Thyroid gland (tissue), 4 donors: ENCODE measurements around the gene MYO18A. TPM values are rescaled to one million over a fixed set of nuclear protein-coding genes. Genes with fewer than 3 reads are reported as not detected.
A peak's percentile ranks its signal among the peaks of the same experiment; 100 is the strongest.

Experiments used
- DNase-seq, 2 donors: peaks; one replicate each; pipeline ENCODE4 v3.0.0-alpha.2; 2019
- H3K27ac ChIP-seq, 3 donors: fragments of 200-600 bp; sonication (generic); 1 replicate in 2 of 3; 2 replicates in 1 of 3; pipeline ENCODE4 v1.5.1; 2016 to 2019; ENCODE audit warnings: mild to moderate bottlenecking in 1 of 3, moderate library complexity in 1 of 3
- H3K27me3 ChIP-seq: fragments of 200-600 bp; sonication (generic); one replicate; pipeline ENCODE4 v1.5.1; 2019
- H3K36me3 ChIP-seq, 2 donors: fragments of 200-600 bp; sonication (generic); one replicate each; pipeline ENCODE4 v1.5.1; 2016 to 2019
- H3K4me1 ChIP-seq, 2 donors: fragments of 200-600 bp; sonication (generic); one replicate each; pipeline ENCODE4 v1.5.1; 2017 to 2019
- H3K4me3 ChIP-seq, 3 donors: fragments of 200-600 bp; sonication (generic); replicated peaks in 1 of 3; 1 replicate in 2 of 3; 2 replicates in 1 of 3; pipeline ENCODE4 v1.5.1; 2016; ENCODE audit warnings: mild to moderate bottlenecking in 1 of 3
- H3K9me3 ChIP-seq: fragments of 200-600 bp; sonication (generic); one replicate; pipeline ENCODE4 v1.5.1; 2017
- CTCF ChIP-seq, 6 experiments: fragments of 200-600 bp in 3 of 6; fragments of 450-650 bp in 3 of 6; sonication (generic) in 3 of 6; IDR thresholded peaks; one replicate each; pipeline ENCODE4 v1.5.1; 2016 to 2019; ENCODE audit warnings: antibody characterized with exemption in 6 of 6, mild to moderate bottlenecking in 2 of 6, inconsistent platforms in 1 of 6, moderate library complexity in 1 of 6
- POLR2A ChIP-seq, 2 donors: fragments of 450-650 bp; IDR thresholded peaks; one replicate each; pipeline ENCODE4 v1.6.1; 2017; ENCODE audit warnings: antibody characterized with exemption in 2 of 2, mild to moderate bottlenecking in 2 of 2, moderate library complexity in 1 of 2
- WGBS, 2 donors: methylation state at CpG; one replicate each; pipeline ENCODE4 v1.1.5; 2017; 5-methylcytosine and 5-hydroxymethylcytosine counted together
- intact Hi-C: fragments of 100-400 bp; cut with DNase I; formaldehyde crosslinking; loops from one replicate; pipeline ENCODE4 v1.15.1; 2023
- total RNA-seq, 4 donors: library from RNA; depleted of rRNA; stranded (reverse); fragments of >200 nt; gene quantifications; one replicate each; pipeline ENCODE4 v1.2.3, GENCODE V29; 2016

MYO18A gene
- total RNA-seq, 4 donors from 2014 or later, result 32.1 to 49.8 (median 40.6) TPM

- Histone ChIP-seq H3K27ac (peak overlapping the region; percentile 37 to 70 (median 67)), H3K27me3 (no peaks in the 10 kb centered on the region), H3K9me3 (no peaks in the 10 kb centered on the region), H3K4me1 (peaks cover 12 to 41% of the 10 kb centered on the region in 2 donors), H3K4me3 (peak overlapping the region in 1 of 3 donors; percentile 9), H3K36me3 (no peaks in the 10 kb centered on the region)
- 5 to 9% methylated on average over 12 to 14 of the region's 14 CpGs for WGBS, 2 donors
- intact Hi-C loops, result no loop called here
- DNase-seq, result peak; percentile 84
- TF ChIP-seq CTCF (IDR thresholded peaks at IDR 0.05) (no peak), POLR2A (IDR thresholded peaks at IDR 0.05) (peak in 1 of 2 donors; percentile 32)
These were observed 40.1 kb downstream of the MYO18A start for GRCh38 chr17:29140051-29140621.

GRCh38 chr17:29138971-29139691 lies 41.1 kb downstream of the MYO18A start:
- intact Hi-C loops, result no loop called here
- WGBS, 2 donors, result 58 to 76% methylated on average over 9 to 12 of the region's 13 CpGs
- H3K27me3 ChIP-seq, result no peaks in the 10 kb centered on the region
- peak overlapping the region in 1 of 3 donors; percentile 10 for H3K27ac ChIP-seq
- H3K4me1 ChIP-seq, result peaks cover 12 to 35% of the 10 kb centered on the region in 2 donors
- no peaks in the 10 kb centered on the region for H3K9me3 ChIP-seq
- TF ChIP-seq POLR2A (IDR thresholded peaks at IDR 0.05), result no peak
- no peak for TF ChIP-seq CTCF (IDR thresholded peaks at IDR 0.05)
- H3K36me3 ChIP-seq, result no peaks in the 10 kb centered on the region
- H3K4me3 ChIP-seq, result no peak overlapping the region
- peak in 1 of 2 donors; percentile 27 for DNase-seq

- DNase-seq, result no peak
- WGBS, 2 donors, result 68 to 83% methylated on average over 13 of the region's 13 CpGs
- H3K4me3 ChIP-seq, result no peak overlapping the region
- no peaks in the 10 kb centered on the region for H3K36me3 ChIP-seq
- intact Hi-C loops, result no loop called here
- no peaks in the 10 kb centered on the region for H3K27me3 ChIP-seq
- no peak for TF ChIP-seq CTCF (IDR thresholded peaks at IDR 0.05)
- no peak for TF ChIP-seq POLR2A (IDR thresholded peaks at IDR 0.05)
- H3K9me3 ChIP-seq, result no peaks in the 10 kb centered on the region
- H3K4me1 ChIP-seq, result peaks cover 12 to 35% of the 10 kb centered on the region in 2 donors
- H3K27ac ChIP-seq, result no peak overlapping the region
These were observed 41.8 kb downstream of the MYO18A start for GRCh38 chr17:29138184-29138955.

GRCh38 chr17:29136998-29137730 lies 43.0 kb downstream of the MYO18A start:
- no peak overlapping the region for H3K27ac ChIP-seq
- peaks cover 12 to 35% of the 10 kb centered on the region in 2 donors for H3K4me1 ChIP-seq
- no peak for TF ChIP-seq CTCF (IDR thresholded peaks at IDR 0.05)
- TF ChIP-seq POLR2A (IDR thresholded peaks at IDR 0.05), result no peak
- H3K36me3 ChIP-seq, result no peaks in the 10 kb centered on the region
- 87 to 94% methylated on average over 8 of the region's 8 CpGs for WGBS, 2 donors
- H3K9me3 ChIP-seq, result no peaks in the 10 kb centered on the region
- H3K4me3 ChIP-seq, result no peak overlapping the region
- intact Hi-C loops, result no loop called here
- no peaks in the 10 kb centered on the region for H3K27me3 ChIP-seq
- DNase-seq, result no peak
